Activated CD8-positive, alpha-beta memory T cell treated with anti-CD3 and anti-CD28 coated beads for 24 hours (primary cell): ENCODE measurements around the gene ZNF189.

Experiments
- DNase-seq: peaks from one replicate; pipeline ENCODE4 v3.0.0-alpha.2; 2020

Gene ZNF189

GRCh38 chr9:101455656-101456240 is 57.1 kb downstream of the ZNF189 start:
- DNase-seq: no peak

DNA sequence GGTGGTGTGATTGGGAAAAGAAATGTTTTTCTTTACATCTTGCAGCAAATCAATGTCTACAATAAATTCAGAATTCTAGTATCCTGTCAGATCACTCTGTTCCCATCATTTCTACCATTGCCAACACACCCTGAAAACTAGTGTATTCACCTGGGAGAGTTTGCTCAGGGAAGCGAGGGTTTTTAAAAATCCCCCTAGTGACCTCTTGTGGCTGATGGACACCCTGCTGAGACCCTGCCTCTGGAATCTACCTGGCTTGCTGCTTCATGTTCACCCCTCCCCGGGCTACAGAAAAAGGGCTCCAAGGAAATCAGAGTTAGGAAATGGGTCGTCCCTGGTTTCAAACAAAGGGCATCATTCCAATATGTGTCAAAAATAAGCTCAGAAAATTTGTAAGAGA is 58.4 kb downstream of the ZNF189 start:
- no peak for DNase-seq

DNA sequence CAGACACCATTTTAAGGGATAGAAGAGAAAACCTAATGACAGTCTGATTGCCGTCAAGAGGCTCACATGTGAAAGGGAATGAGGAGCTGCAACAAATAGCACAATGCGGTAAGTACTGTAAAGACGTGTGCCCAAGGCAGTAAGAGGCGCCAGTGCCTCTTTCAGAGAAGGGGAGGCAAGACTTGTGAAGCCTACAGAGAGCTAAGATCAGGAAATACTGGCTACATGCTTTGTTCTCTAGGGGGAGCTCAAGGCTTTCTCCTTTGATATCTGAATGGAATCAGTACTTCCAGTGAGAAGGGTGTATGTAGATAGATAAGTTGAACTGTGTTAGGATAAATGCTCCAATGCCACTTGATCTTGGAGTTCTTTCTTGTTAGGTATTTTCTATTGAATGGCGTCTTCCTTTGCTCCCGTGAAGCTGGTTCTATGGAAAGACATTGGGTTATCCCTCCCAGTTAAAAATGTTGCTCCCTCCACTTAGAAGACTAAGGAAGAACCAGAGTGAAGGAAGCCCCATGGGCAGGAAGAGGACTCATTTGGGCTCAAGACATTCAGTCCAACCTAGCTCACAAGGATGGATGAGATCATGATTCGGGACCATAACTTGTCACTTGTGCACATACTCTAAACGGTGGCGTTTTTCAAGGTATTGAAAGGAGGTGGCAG is 60.4 kb downstream of the ZNF189 start:
- DNase-seq: no peak
